Endothelial cell of umbilical vein (primary cell): ENCODE data around the gene QSOX2. TPM values are rescaled to one million over a fixed set of nuclear protein-coding genes. Genes with fewer than 3 reads are reported as not detected.

Experiments used
- BruUV-seq: library from RNA; stranded (reverse); fragments of 400-500 nt; replicated peaks from 2 replicates; lab custom pipeline; 2021; lab: Mats Ljungman, UMichigan
- CTCF ChIA-PET: fragments of 300-600, 350-600 bp; sonication (Branson Sonifier 250); formaldehyde crosslinking; loops from one replicate; lab custom pipeline; 2021; ENCODE audit warnings: antibody characterized with exemption, inconsistent platforms; lab: Charles Lee
- POLR2A ChIA-PET: fragments of 300-600, 350-600 bp; sonication (Branson Sonifier 250); formaldehyde crosslinking; loops from one replicate; lab custom pipeline; 2021; ENCODE audit warnings: antibody characterized with exemption, inconsistent platforms; lab: Charles Lee
- DNase-seq: peaks from one replicate; pipeline ENCODE4 v3.0.0-alpha.2; 2011; ENCODE audit warnings: low read depth, low spot score
- FAIRE-seq: peaks from 2 replicates; lab custom pipeline; 2011; peaks lifted over from hg19 to GRCh38; lab: Jason Lieb, UNC
- H2AFZ ChIP-seq: 2 replicates; pipeline ENCODE4 v1.6.0; 2012; ENCODE audit warnings: low read depth, low read length, control low read depth, inconsistent platforms
- H3K27ac ChIP-seq: 2 replicates; pipeline ENCODE4 v1.5.1; 2011; ENCODE audit warnings: low read depth, mild to moderate bottlenecking, control low read depth, low read length, moderate library complexity; ENCODE audit not compliant: insufficient read depth
- H3K27me3 ChIP-seq, 2 experiments: 2 replicates each; pipeline versions ENCODE4 v1.6.0 to v1.6.1; 2011; ENCODE audit warnings: low read length in 2 of 2, mixed read lengths in 1 of 2; ENCODE audit not compliant: control insufficient read depth in 2 of 2, insufficient read depth in 2 of 2
- H3K36me3 ChIP-seq, 2 experiments: 2 replicates in 1 of 2; 3 replicates in 1 of 2; pipeline ENCODE4 v1.5.1; 2011; ENCODE audit warnings: low read length in 2 of 2, mild to moderate bottlenecking in 1 of 2, moderate library complexity in 1 of 2; ENCODE audit not compliant: control insufficient read depth in 2 of 2, insufficient read depth in 2 of 2; ENCODE audit errors: extremely low read depth in 1 of 2
- H3K4me1 ChIP-seq: 3 replicates; pipeline ENCODE4 v1.5.1; 2011; ENCODE audit warnings: mild to moderate bottlenecking, low read length; ENCODE audit not compliant: control insufficient read depth, insufficient read depth; ENCODE audit errors: extremely low read depth
- H3K4me2 ChIP-seq: 2 replicates; pipeline ENCODE4 v1.6.1; 2011; ENCODE audit warnings: low read length, control low read depth, mixed read lengths; ENCODE audit not compliant: insufficient read depth
- H3K4me3 ChIP-seq, 3 experiments: fragments of 200-600 bp in 1 of 3; sonication (generic), shearing (Covaris generic) in 1 of 3; replicated peaks in 1 of 3; 2 replicates each; pipeline ENCODE4 v1.5.1; 2011 to 2016; ENCODE audit warnings: control low read depth in 3 of 3, low read length in 3 of 3, mild to moderate bottlenecking in 2 of 3, inconsistent platforms in 1 of 3, low read depth in 1 of 3, moderate library complexity in 1 of 3; ENCODE audit not compliant: insufficient read depth in 1 of 3
- H3K79me2 ChIP-seq: 2 replicates; pipeline ENCODE4 v1.6.0; 2012; ENCODE audit warnings: low read length, inconsistent platforms; ENCODE audit not compliant: control insufficient read depth, insufficient read depth
- H3K9ac ChIP-seq: replicated peaks from 2 replicates; pipeline ENCODE3; 2011; ENCODE audit warnings: low read length, control low read depth; ENCODE audit not compliant: insufficient read depth; ENCODE audit errors: extremely low read depth
- H3K9me1 ChIP-seq: replicated peaks from 3 replicates; pipeline ENCODE4 v1.6.0; 2011; ENCODE audit warnings: mild to moderate bottlenecking, low read length; ENCODE audit not compliant: control insufficient read depth, insufficient read depth; ENCODE audit errors: extremely low read depth
- H3K9me3 ChIP-seq: replicated peaks from 2 replicates; pipeline ENCODE4 v1.5.1; 2012; ENCODE audit warnings: low read length, inconsistent platforms; ENCODE audit not compliant: control insufficient read depth, insufficient read depth
- H4K20me1 ChIP-seq: replicated peaks from 2 replicates; pipeline ENCODE3; 2011; ENCODE audit warnings: mild to moderate bottlenecking, low read length; ENCODE audit not compliant: control insufficient read depth, insufficient read depth; ENCODE audit errors: extremely low read depth
- CTCF ChIP-seq, 2 donors: IDR thresholded peaks; 1 replicate in 1 of 2; 2 replicates in 1 of 2; pipeline ENCODE4 v1.5.1; 2011; ENCODE audit warnings: low read length in 2 of 2, mild to moderate bottlenecking in 2 of 2, moderate library complexity in 2 of 2, control low read depth in 1 of 2, inconsistent platforms in 1 of 2, low read depth in 1 of 2; ENCODE audit not compliant: insufficient read depth in 1 of 2; ENCODE audit errors: extremely low read depth in 1 of 2
- EZH2 ChIP-seq: IDR thresholded peaks from 2 replicates; pipeline ENCODE4 v1.6.1; 2012; ENCODE audit warnings: borderline replicate concordance, low read depth, mild to moderate bottlenecking, moderate library complexity, low read length, inconsistent platforms; ENCODE audit not compliant: severe bottlenecking
- FOS ChIP-seq: IDR thresholded peaks from 2 replicates; pipeline ENCODE4 v1.6.1; 2011; ENCODE audit warnings: mild to moderate bottlenecking, low read length, moderate library complexity, borderline replicate concordance; ENCODE audit not compliant: insufficient read depth
- GATA2 ChIP-seq: IDR thresholded peaks from 2 replicates; pipeline ENCODE4 v1.7.0; 2011; ENCODE audit warnings: low read depth, mild to moderate bottlenecking, moderate library complexity, mixed read lengths, low read length; ENCODE audit not compliant: insufficient read length, insufficient read depth
- JUN ChIP-seq: IDR thresholded peaks from 2 replicates; pipeline ENCODE4 v1.6.1; 2011; ENCODE audit warnings: borderline replicate concordance, low read depth; ENCODE audit not compliant: insufficient read length, insufficient read depth
- MYC ChIP-seq: IDR thresholded peaks from one replicate; pipeline ENCODE4 v1.6.1; 2011; ENCODE audit warnings: mild to moderate bottlenecking, low read depth, low read length
- POLR2A ChIP-seq: IDR thresholded peaks from 2 replicates; pipeline ENCODE4 v1.6.1; 2012; ENCODE audit warnings: low read depth, mild to moderate bottlenecking, control low read depth, low read length
- POLR2AphosphoS5 ChIP-seq: IDR thresholded peaks from 2 replicates; pipeline ENCODE4 v1.6.1; 2012; ENCODE audit warnings: low read depth, mild to moderate bottlenecking, control low read depth, low read length, moderate library complexity; ENCODE audit not compliant: insufficient read depth
- dilution Hi-C: fragments of 300-500 bp; cut with MboI; formaldehyde crosslinking; loops from one replicate; pipeline ENCODE4 v1.15.0; 2019; ENCODE audit warnings: low sequenced_read_pairs; ENCODE audit not compliant: extremely low pct_ligation_motif_present
- intact Hi-C: fragments of 100-400 bp; cut with micrococcal nuclease; formaldehyde crosslinking; loops from one replicate; pipeline ENCODE4 v1.10.0; 2022
- polyA plus RNA-seq, 4 experiments: library from polyadenylated mRNA; depleted of rRNA in 3 of 4; stranded (reverse) in 3 of 4; unstranded in 1 of 4; fragments of >200 nt; gene quantifications; 2 replicates each; pipeline versions ENCODE4 v1.2.1 to v1.2.3, GENCODE V29; 2011 to 2012; ENCODE audit warnings: missing spikeins in 1 of 4
- total RNA-seq: library from RNA; stranded (reverse); gene quantifications from 2 replicates; pipeline ENCODE4 v1.2.3, GENCODE V29; 2021
- TF ChIP-seq, protein P1 (sequence below): IDR thresholded peaks from 2 replicates; pipeline ENCODE4 v1.6.1; 2011; ENCODE audit not compliant: insufficient read depth, insufficient read length

The QSOX2 gene
- total and polyA plus RNA-seq, 2 donors (not counting 3 experiments of a cell fraction or from before 2014, with no cell fraction given), result 16.4 to 23.4 TPM

GRCh38 chr9:136191099-136191959, 54.3 kb downstream of the QSOX2 start:
- intact Hi-C loops (no loop called here), dilution Hi-C loops (no loop called here)
- Histone ChIP-seq H3K4me3 (no peak overlapping the region), H2AFZ (no peak overlapping the region), H3K4me2 (no peak overlapping the region), H4K20me1 (no peaks in the 10 kb centered on the region), H3K27ac (no peak overlapping the region), H3K9ac (no peak overlapping the region), H3K9me1 (no peaks in the 10 kb centered on the region), H3K36me3 (no peaks in the 10 kb centered on the region), H3K27me3 (peaks cover 43 to 63% of the 10 kb centered on the region in 2 experiments), H3K4me1 (no peaks in the 10 kb centered on the region), H3K79me2 (no peaks in the 10 kb centered on the region), H3K9me3 (no peaks in the 10 kb centered on the region)
- BruUV-seq, result no TSS peak
- FAIRE-seq (no peak), DNase-seq (no peak)
- ChIA-PET CTCF (no interaction called here), POLR2A (no interaction called here)
- TF ChIP-seq GATA2, result no peak
- TF ChIP-seq, protein P1, sequence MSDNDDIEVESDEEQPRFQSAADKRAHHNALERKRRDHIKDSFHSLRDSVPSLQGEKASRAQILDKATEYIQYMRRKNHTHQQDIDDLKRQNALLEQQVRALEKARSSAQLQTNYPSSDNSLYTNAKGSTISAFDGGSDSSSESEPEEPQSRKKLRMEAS, result no peak

GRCh38 chr9:136190656-136191055, 55.0 kb downstream of the QSOX2 start:
- Histone ChIP-seq H3K4me1 (no peaks in the 10 kb centered on the region), H3K4me3 (no peak overlapping the region), H4K20me1 (no peaks in the 10 kb centered on the region), H3K27ac (no peak overlapping the region), H3K36me3 (no peaks in the 10 kb centered on the region), H3K4me2 (no peak overlapping the region), H3K9me1 (no peaks in the 10 kb centered on the region), H3K79me2 (no peaks in the 10 kb centered on the region), H3K27me3 (peaks cover 36 to 56% of the 10 kb centered on the region in 2 experiments), H2AFZ (no peak overlapping the region), H3K9me3 (no peaks in the 10 kb centered on the region), H3K9ac (no peak overlapping the region)
- no peak for TF ChIP-seq POLR2A
- TF ChIP-seq, protein P1, result no peak
- TF ChIP-seq JUN, result no peak
- TF ChIP-seq FOS, result no peak
- no peak for TF ChIP-seq EZH2
- no peak for TF ChIP-seq POLR2AphosphoS5
- TF ChIP-seq MYC, result no peak
- no peak for TF ChIP-seq CTCF (IDR thresholded peaks at IDR 0.05; ENCODE audit: extremely low read depth in 1 of 2, insufficient read depth in 1 of 2, low read depth in 1 of 2, low read length in 2 of 2)
- no peak for TF ChIP-seq GATA2
- FAIRE-seq (no peak), DNase-seq (no peak)
- intact Hi-C loops, result no loop called here
- ChIA-PET POLR2A (no interaction called here), CTCF (no interaction called here)
- dilution Hi-C loops, result no loop called here
- BruUV-seq, result no TSS peak
